SU-DHL-6 (cell line): ENCODE measurements around the gene OR5A2.

ENCODE experiments used
- EZH2phosphoT487 ChIP-seq: fragments of 200-600 bp; sonication (generic), shearing (Covaris generic); conservative IDR thresholded peaks from 2 replicates; pipeline ENCODE4 v1.6.1; 2018; ENCODE audit warnings: mild to moderate bottlenecking, antibody characterized with exemption, low read length, moderate library complexity, mixed read lengths
- TF ChIP-seq, protein P1 (sequence below): fragments of 200-600 bp; sonication (generic); IDR thresholded peaks from one replicate; pipeline ENCODE4 v1.5.1; 2017; ENCODE audit warnings: antibody characterized with exemption, mild to moderate bottlenecking, low read length, moderate library complexity; ENCODE audit not compliant: insufficient read depth, poor library complexity, severe bottlenecking

DNA sequence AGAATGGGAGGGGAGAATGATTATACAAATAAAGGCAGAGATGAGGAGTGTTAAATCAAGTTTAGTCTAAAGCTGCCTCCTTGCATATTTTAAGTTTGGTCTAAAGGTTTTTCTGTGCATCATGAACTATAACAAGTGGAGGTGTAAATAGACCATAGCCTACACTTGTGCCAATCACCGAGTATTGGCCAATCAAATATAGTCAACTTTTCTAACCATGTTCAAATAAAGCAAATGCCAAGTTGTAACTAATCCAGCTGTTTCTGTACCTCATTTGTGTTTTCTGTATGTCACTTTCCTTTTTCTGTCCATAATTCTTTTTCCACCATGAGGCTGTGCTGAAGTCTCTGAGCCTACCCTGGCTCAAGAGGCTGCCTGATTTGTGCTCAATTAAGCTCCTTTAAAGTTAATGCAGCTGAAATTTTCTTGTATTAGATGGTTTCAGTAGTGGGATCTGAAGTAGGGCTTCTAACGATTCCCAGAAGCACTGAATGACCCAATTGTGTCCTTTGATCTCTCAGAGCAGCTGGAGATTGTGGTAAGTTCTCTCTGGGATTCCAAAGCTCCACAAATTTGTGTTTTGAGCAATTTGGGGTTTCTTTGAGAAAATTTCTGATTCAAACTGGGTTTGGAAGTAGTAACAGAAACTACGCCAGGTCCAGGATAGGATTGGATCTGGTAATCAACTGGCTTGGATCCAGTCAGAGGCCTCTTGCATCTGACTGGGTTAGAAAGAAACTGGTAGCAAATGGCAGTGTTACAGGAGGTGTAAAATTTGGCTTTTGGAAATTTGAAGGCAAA lies 25.6 kb downstream of the OR5A2 start:
- TF ChIP-seq, protein P1, sequence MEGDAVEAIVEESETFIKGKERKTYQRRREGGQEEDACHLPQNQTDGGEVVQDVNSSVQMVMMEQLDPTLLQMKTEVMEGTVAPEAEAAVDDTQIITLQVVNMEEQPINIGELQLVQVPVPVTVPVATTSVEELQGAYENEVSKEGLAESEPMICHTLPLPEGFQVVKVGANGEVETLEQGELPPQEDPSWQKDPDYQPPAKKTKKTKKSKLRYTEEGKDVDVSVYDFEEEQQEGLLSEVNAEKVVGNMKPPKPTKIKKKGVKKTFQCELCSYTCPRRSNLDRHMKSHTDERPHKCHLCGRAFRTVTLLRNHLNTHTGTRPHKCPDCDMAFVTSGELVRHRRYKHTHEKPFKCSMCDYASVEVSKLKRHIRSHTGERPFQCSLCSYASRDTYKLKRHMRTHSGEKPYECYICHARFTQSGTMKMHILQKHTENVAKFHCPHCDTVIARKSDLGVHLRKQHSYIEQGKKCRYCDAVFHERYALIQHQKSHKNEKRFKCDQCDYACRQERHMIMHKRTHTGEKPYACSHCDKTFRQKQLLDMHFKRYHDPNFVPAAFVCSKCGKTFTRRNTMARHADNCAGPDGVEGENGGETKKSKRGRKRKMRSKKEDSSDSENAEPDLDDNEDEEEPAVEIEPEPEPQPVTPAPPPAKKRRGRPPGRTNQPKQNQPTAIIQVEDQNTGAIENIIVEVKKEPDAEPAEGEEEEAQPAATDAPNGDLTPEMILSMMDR = no peak
- TF ChIP-seq EZH2phosphoT487 = no peak
